ENCODE data around the gene IPO11. TPM values are rescaled to one million over a fixed set of nuclear protein-coding genes. Genes with fewer than 3 reads are reported as not detected.
"Not testable (repeated sequence)": the region's sequence is repeated elsewhere in the genome, so short reads cannot be mapped to it uniquely, and the experiment has no call there.

IPO11 gene
- total RNA-seq, 2 experiments from 2014 or later: 36.9 to 38.0 TPM

DNA sequence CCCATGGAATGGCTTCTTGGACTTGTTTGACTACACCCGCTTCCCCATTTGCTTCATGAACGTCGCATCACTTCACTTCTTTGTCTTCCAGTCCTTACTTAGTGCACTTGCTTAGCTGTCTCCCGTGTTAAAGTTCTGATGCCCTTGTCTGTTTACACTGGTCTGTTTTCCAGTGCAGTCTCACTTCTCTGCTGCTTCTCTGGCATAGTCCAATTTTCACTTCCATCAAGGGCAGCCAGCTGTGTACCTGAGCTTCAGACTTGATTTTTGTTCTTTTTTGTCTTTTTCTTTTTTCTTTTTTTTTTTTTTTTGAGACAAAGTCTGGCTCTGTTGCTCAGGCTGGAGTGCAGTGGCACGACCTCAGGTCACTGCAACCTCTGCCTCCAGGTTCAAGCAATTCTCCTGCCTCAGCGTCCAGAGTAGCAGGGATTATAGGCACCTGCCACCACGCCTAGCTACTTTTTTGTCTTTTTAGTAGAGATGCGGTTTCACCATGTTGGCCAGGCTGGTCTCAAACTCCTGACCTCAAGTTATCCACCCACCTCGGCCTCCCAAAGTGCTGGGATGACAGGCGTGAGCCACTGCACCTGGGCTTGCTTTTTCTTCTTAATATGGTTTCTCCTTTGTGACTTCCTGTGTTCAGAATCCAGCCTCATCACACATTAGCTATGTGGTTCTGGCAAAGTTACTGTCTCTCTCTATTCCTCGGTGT lies 241.5 kb downstream of the IPO11 start:
- CTCF ChIA-PET: no interaction called here
- H3K9me3 Mint-ChIP-seq (ENCODE audit: low read depth): peaks cover 6% of the 10 kb centered on the region
- no peak overlapping the region for H3K4me3 Mint-ChIP-seq
- no peaks in the 10 kb centered on the region for H3K27me3 Mint-ChIP-seq
- ATAC-seq (no peak), DNase-seq (no peak)
- peaks cover 3% of the 10 kb centered on the region for H3K36me3 Mint-ChIP-seq
- H3K4me1 Mint-ChIP-seq: peaks cover 10% of the 10 kb centered on the region
- H3K27ac Mint-ChIP-seq: peak overlapping the region; percentile 3

DNA sequence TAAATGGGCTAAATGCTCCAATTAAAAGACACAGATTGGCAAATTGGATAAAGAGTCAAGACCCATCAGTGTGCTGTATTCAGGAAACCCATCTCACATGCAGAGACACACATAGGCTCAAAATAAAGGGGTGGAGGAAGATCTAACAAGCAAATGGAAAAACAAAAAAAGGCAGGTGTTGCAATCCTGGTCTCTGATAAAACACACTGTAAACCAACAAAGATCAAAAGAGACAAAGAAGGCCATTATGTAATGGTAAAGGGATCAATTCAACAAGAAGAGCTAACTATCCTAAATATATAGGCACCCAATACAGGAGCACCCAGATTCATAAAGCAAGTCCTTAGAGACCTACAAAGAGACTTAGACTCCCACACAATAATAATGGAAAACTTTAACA lies 245.2 kb downstream of the IPO11 start:
- H3K9me3 Mint-ChIP-seq (ENCODE audit: low read depth); H3K27ac Mint-ChIP-seq; CTCF ChIA-PET; DNase-seq; ATAC-seq; H3K36me3 Mint-ChIP-seq; H3K27me3 Mint-ChIP-seq; H3K4me3 Mint-ChIP-seq: not testable (repeated sequence)
- peaks cover 10% of the 10 kb centered on the region for H3K4me1 Mint-ChIP-seq

DNA sequence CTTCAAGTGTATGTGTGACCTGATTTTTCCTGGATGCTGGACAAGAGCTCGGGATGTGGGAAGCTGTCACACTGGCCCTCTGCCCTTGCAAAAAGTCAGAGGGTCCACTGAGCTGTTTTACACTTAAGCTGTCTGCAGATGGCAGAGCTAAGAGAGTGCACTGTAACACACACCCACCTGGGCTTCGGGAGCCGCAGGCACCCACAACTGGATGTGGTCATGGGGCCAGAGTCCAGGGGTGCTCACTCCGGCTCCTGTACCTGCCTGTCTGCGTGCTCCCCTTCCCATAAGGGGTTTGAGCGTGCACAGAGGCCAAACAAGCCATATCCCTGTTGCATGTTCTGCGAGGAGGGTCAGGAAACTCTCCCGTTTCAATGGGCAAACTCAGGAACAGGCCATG lies 248.6 kb downstream of the IPO11 start:
- H3K4me1 Mint-ChIP-seq: no peaks in the 10 kb centered on the region
- no peaks in the 10 kb centered on the region for H3K9me3 Mint-ChIP-seq (ENCODE audit: low read depth)
- no peak overlapping the region for H3K27ac Mint-ChIP-seq
- no peak overlapping the region for H3K4me3 Mint-ChIP-seq
- ATAC-seq: no peak
- H3K27me3 Mint-ChIP-seq: no peaks in the 10 kb centered on the region
- CTCF ChIA-PET: no interaction called here
- DNase-seq: no peak
- no peaks in the 10 kb centered on the region for H3K36me3 Mint-ChIP-seq

DNA sequence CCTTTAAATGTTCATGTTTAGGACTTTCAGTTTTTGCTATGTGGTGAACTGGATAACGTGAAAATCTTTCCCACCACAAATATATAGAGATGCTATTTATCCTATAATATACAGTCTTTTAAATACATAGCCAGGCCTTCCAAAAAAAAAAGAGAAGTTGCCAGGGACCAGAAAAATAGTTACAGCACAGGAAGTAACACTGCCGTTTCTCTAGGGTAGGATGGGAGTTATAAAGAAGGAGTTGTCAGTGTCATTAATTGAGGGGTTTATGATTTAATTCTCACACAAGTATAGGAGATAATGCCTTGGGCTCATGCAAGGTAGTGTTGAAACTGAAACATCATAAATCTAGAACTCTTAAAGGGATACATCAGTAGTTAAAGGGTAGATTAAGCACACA lies 250.0 kb downstream of the IPO11 start:
- no peak for DNase-seq
- Mint-ChIP-seq H3K36me3 (no peaks in the 10 kb centered on the region), H3K27me3 (no peaks in the 10 kb centered on the region), H3K9me3 (ENCODE audit: low read depth) (no peaks in the 10 kb centered on the region), H3K4me3 (no peak overlapping the region), H3K27ac (no peak overlapping the region), H3K4me1 (no peaks in the 10 kb centered on the region)
- ATAC-seq: no peak
- CTCF ChIA-PET: no interaction called here

DNA sequence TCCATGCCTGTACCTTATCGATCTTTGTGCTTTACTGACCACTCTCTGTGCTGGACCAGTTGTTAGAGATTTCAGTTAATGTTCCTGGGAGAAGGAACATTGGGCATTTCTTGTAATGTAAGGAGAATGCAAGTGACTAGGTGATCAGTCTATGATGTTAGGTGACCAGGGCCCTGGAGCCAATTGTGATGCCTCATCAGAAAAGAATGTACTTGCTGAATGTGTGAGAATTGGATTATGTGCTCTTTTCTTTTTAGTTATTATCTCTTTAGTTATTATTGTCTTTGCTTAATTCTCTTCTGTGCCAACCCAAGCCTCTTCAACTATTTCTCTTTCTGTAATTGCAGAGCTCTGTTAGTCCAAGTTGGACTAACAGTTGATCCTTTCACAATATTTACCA lies 258.9 kb downstream of the IPO11 start:
- H3K27ac Mint-ChIP-seq: no peak overlapping the region
- H3K4me1 Mint-ChIP-seq: no peaks in the 10 kb centered on the region
- H3K9me3 Mint-ChIP-seq (ENCODE audit: low read depth): peaks cover 5% of the 10 kb centered on the region
- no peaks in the 10 kb centered on the region for H3K27me3 Mint-ChIP-seq
- DNase-seq (no peak), ATAC-seq (no peak)
- no peak overlapping the region for H3K4me3 Mint-ChIP-seq
- H3K36me3 Mint-ChIP-seq: no peaks in the 10 kb centered on the region
- CTCF ChIA-PET: no interaction called here

DNA sequence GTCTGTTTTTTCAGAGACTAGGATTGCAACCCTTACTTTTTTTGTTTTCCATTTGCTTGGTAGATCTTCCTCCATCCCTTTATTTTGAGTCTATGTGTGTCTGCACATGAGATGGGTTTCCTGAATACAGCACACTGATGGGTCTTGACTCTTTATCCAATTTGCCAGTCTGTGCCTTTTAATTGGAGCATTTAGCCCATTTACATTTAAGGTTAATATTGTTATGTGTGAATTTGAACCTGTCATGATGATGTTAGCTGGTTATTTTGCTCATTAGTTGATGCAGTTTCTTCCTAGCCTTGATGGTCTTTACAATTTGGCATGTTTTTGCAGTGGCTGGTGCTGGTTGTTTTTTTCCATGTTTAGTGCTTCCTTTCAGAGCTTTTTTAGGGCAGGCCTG lies 264.0 kb downstream of the IPO11 start:
- H3K4me3 Mint-ChIP-seq; DNase-seq; H3K27me3 Mint-ChIP-seq; H3K9me3 Mint-ChIP-seq (ENCODE audit: low read depth); CTCF ChIA-PET; H3K36me3 Mint-ChIP-seq; H3K4me1 Mint-ChIP-seq; H3K27ac Mint-ChIP-seq; ATAC-seq: not testable (repeated sequence)

Other genes starting within 250 kb of the IPO11 start
- 100 to 1,000 TPM; 194 to 225 TPM for gene KIF2A, start 106.6 kb upstream of the IPO11 start, total RNA-seq
- 10 to 100 TPM; 31.7 to 36.0 TPM for gene DIMT1, start 8.9 kb upstream of the IPO11 start, total RNA-seq
- 1 to 10 TPM in 1 of 2 experiments, under 1 TPM in 1; 0.42 to 1.2 TPM for gene LRRC70, start 166.1 kb downstream of the IPO11 start, total RNA-seq

All from activated CD8-positive, alpha-beta memory T cell treated with anti-CD3 and anti-CD28 coated beads, Interleukin-2, amount 10 ng/mL, durations not matched to agents 7 days and 5 days (primary cell).